Osteoblast (primary cell): ENCODE measurements around the gene OLFM2. TPM values are rescaled to one million over a fixed set of nuclear protein-coding genes. Genes with fewer than 3 reads are reported as not detected.
"Not testable (repeated sequence)": the region's sequence is repeated elsewhere in the genome, so short reads cannot be mapped to it uniquely, and the experiment has no call there.

Experiments
- DNase-seq: peaks from one replicate; pipeline ENCODE4 v3.0.0; 2011; ENCODE audit warnings: low spot score, mixed read lengths; ENCODE audit not compliant: insufficient read length; ENCODE audit errors: missing footprints
- H2AFZ ChIP-seq: 2 replicates; pipeline ENCODE4 v1.6.0; 2011; ENCODE audit warnings: mild to moderate bottlenecking, low read length
- H3K27ac ChIP-seq: 2 replicates; pipeline ENCODE4 v1.5.1; 2011; ENCODE audit warnings: mild to moderate bottlenecking, low read depth, low read length, moderate library complexity
- H3K27me3 ChIP-seq: 2 replicates; pipeline ENCODE4 v1.6.0; 2012; ENCODE audit warnings: mild to moderate bottlenecking, control low read depth, inconsistent platforms, low read length, moderate library complexity; ENCODE audit not compliant: insufficient read depth
- H3K36me3 ChIP-seq: 2 replicates; pipeline ENCODE4 v1.5.1; 2011; ENCODE audit warnings: mild to moderate bottlenecking, low read length, control low read depth, moderate library complexity; ENCODE audit not compliant: insufficient read depth
- H3K4me1 ChIP-seq: 2 replicates; pipeline ENCODE4 v1.5.1; 2011; ENCODE audit warnings: mild to moderate bottlenecking, low read length, control low read depth, moderate library complexity; ENCODE audit not compliant: insufficient read depth
- H3K4me2 ChIP-seq: 2 replicates; pipeline ENCODE4 v1.6.0; 2011; ENCODE audit warnings: mild to moderate bottlenecking, low read length; ENCODE audit not compliant: insufficient read depth
- H3K4me3 ChIP-seq: fragments of 200-600 bp; sonication (generic); 3 replicates; pipeline ENCODE4 v1.5.1; 2012; ENCODE audit warnings: mild to moderate bottlenecking, low read length, inconsistent platforms; ENCODE audit not compliant: insufficient read depth
- H3K79me2 ChIP-seq: 2 replicates; pipeline ENCODE4 v1.6.0; 2012; ENCODE audit warnings: mild to moderate bottlenecking, low read length, control low read depth, inconsistent platforms; ENCODE audit not compliant: insufficient read depth
- H3K9me3 ChIP-seq: 2 replicates; pipeline ENCODE4 v1.5.1; 2011; ENCODE audit warnings: low read depth, low read length, control low read depth
- H4K20me1 ChIP-seq: 2 replicates; pipeline ENCODE4 v1.6.0; 2012; ENCODE audit warnings: mild to moderate bottlenecking, low read length, control low read depth; ENCODE audit not compliant: insufficient read depth
- total RNA-seq: library from RNA; depleted of rRNA; stranded (reverse); fragments of >200 nt; gene quantifications from 2 replicates; pipeline ENCODE4 v1.2.3, GENCODE V29; 2012
- TF ChIP-seq, protein P1 (sequence below): IDR thresholded peaks from 2 replicates; pipeline ENCODE4 v1.5.1; 2011; ENCODE audit warnings: mild to moderate bottlenecking, low read depth, low read length, moderate library complexity; ENCODE audit errors: extremely low read depth

OLFM2 gene
- total RNA-seq, 1 donor: 0.72 TPM

DNA sequence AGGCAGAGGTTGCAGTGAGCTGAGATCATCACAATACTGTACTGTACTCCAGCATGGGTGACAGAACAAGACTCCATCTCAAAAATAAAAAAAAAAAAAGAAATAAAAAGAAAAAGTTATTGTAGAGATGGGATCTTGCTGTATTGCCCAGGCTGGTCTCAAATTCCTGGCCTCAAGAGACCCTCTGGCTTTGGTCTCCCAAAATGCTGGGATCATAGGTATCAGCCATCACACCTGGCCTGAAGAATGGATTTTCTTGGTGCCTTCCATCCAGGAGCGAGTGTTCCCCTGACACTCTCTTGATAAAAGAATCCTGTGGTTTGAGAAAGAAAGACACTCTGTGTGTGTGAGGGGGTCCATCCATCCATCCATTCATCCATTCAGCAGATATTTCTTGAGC is 4.7 kb downstream of the OLFM2 start:
- H3K27me3 ChIP-seq: peaks cover 30% of the 10 kb centered on the region

DNA sequence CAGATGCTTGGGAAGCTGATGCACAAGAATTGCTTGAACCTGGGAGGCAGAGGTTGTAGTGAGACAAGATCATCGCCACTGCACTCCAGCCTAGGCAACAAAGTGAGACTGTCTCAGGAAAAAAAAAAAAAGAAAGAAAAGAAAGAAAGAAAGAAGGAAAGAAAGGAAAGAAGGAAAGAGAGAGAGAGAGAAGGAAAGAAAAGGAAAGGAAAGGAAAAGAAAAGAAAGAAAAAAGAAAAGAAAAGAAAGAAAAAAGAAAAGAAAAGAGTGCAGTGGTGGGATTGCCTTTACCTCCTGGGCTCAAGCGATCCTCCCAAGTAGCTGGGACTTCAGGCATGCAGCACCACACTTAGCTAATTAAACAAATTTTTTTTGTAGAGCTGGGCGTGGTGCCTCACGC is 12.9 kb downstream of the OLFM2 start:
- H3K27ac ChIP-seq: no peak overlapping the region
- DNase-seq: no peak
- H3K9me3 ChIP-seq: no peaks in the 10 kb centered on the region
- no peaks in the 10 kb centered on the region for H3K4me1 ChIP-seq
- no peaks in the 10 kb centered on the region for H3K79me2 ChIP-seq
- no peaks in the 10 kb centered on the region for H4K20me1 ChIP-seq
- H3K4me3 ChIP-seq: no peak overlapping the region
- no peaks in the 10 kb centered on the region for H3K27me3 ChIP-seq
- H3K4me2 ChIP-seq: no peak overlapping the region
- H3K36me3 ChIP-seq: no peaks in the 10 kb centered on the region
- H2AFZ ChIP-seq: no peak overlapping the region
- TF ChIP-seq, protein P1, sequence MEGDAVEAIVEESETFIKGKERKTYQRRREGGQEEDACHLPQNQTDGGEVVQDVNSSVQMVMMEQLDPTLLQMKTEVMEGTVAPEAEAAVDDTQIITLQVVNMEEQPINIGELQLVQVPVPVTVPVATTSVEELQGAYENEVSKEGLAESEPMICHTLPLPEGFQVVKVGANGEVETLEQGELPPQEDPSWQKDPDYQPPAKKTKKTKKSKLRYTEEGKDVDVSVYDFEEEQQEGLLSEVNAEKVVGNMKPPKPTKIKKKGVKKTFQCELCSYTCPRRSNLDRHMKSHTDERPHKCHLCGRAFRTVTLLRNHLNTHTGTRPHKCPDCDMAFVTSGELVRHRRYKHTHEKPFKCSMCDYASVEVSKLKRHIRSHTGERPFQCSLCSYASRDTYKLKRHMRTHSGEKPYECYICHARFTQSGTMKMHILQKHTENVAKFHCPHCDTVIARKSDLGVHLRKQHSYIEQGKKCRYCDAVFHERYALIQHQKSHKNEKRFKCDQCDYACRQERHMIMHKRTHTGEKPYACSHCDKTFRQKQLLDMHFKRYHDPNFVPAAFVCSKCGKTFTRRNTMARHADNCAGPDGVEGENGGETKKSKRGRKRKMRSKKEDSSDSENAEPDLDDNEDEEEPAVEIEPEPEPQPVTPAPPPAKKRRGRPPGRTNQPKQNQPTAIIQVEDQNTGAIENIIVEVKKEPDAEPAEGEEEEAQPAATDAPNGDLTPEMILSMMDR: no peak

More for the DNA sequence above, 4.7 kb downstream of the OLFM2 start:
- H3K4me2 ChIP-seq: no peak overlapping the region
- H3K4me3 ChIP-seq: no peak overlapping the region
- no peak overlapping the region for H3K27ac ChIP-seq
- TF ChIP-seq, protein P1: no peak
- peaks cover 10% of the 10 kb centered on the region for H3K4me1 ChIP-seq
- H4K20me1 ChIP-seq: no peaks in the 10 kb centered on the region
- H3K9me3 ChIP-seq: no peaks in the 10 kb centered on the region
- H3K79me2 ChIP-seq: no peaks in the 10 kb centered on the region
- no peaks in the 10 kb centered on the region for H3K36me3 ChIP-seq
- DNase-seq: no peak
- H2AFZ ChIP-seq: no peak overlapping the region

DNA sequence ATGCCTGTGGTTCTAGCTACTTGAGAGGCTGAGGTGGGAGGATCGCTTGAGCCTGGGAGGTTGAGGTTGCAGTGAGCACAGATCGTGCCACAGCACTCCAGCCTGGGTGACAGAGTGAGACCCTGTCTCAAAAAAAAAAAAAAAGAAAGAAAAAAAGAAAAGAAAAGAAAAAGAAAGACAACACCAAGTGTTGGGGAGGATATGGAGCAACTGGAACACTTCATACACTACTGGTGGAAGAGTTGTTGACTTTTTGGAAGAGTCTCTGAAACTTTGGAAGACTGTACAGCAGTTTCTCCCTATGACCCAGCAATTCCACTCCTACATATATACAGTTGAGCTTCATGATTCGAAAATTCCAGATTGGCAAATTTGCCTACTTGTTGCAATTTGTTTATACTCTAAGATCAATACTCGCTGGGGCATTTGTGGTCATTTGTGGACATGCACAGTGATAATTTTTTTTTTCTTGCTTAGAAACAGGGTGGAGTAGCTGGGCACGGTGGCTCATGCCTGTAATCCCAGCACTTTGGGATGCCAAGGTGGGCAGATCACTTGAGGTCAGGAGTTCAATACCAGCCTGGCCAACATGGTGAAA is 13.4 kb downstream of the OLFM2 start:
- H3K4me3 ChIP-seq, H3K27me3 ChIP-seq, H3K4me1 ChIP-seq, DNase-seq, H3K9me3 ChIP-seq, H3K79me2 ChIP-seq, H3K4me2 ChIP-seq, H4K20me1 ChIP-seq, H3K36me3 ChIP-seq, H3K27ac ChIP-seq, H2AFZ ChIP-seq: not testable (repeated sequence)

DNA sequence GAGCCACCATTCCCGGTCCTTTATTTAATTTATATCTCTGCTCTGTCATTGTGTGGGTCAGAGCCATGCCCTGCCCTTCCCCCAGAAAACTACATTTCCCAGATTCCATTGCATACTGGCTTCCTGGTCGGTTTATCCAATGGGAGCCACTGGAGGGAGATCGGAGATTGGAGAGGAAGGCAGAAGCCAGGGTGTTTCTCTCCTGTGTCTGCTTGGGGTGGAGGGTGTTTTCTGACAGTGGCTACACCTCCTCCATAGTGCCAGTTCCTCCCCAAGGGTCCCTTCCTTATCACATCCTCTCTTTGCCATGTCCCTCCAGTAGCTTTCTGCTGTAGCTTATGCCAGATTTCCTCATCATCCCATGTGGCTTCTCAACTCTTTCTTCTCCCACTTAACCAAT is 19.0 kb downstream of the OLFM2 start:
- no peaks in the 10 kb centered on the region for H3K9me3 ChIP-seq
- no peaks in the 10 kb centered on the region for H3K79me2 ChIP-seq
- TF ChIP-seq, protein P1: no peak
- H3K27me3 ChIP-seq: peaks cover 15% of the 10 kb centered on the region
- H3K36me3 ChIP-seq: no peaks in the 10 kb centered on the region
- H3K4me1 ChIP-seq: peaks cover 8% of the 10 kb centered on the region
- peak; percentile 97 for DNase-seq
- H3K4me3 ChIP-seq: no peak overlapping the region
- no peak overlapping the region for H3K27ac ChIP-seq
- no peaks in the 10 kb centered on the region for H4K20me1 ChIP-seq
- peak overlapping the region; percentile 35 for H2AFZ ChIP-seq
- no peak overlapping the region for H3K4me2 ChIP-seq
